Colonic mucosa (tissue), 4 donors: ENCODE measurements around the gene SIGLEC5. TPM values are rescaled to one million over a fixed set of nuclear protein-coding genes. Genes with fewer than 3 reads are reported as not detected.
"Not testable (repeated sequence)": the region's sequence is repeated elsewhere in the genome, so short reads cannot be mapped to it uniquely, and the experiment has no call there.

Source experiments
- DNase-seq: peaks from one replicate; pipeline ENCODE4 v3.0.0-alpha.2; 2020
- H3K27ac ChIP-seq: fragments of 200-600 bp; one replicate; pipeline ENCODE4 v1.8.0; 2021
- H3K27me3 ChIP-seq: fragments of 200-600 bp; one replicate; pipeline ENCODE4 v1.8.0; 2021
- H3K36me3 ChIP-seq: fragments of 200-600 bp; one replicate; pipeline ENCODE4 v1.8.0; 2021
- H3K4me1 ChIP-seq: fragments of 200-600 bp; one replicate; pipeline ENCODE4 v1.8.0; 2021; ENCODE audit warnings: mild to moderate bottlenecking
- H3K4me3 ChIP-seq: fragments of 200-600 bp; one replicate; pipeline ENCODE4 v1.8.0; 2021
- H3K9ac ChIP-seq, 2 donors: one replicate each; pipeline ENCODE4 v1.7.0; 2013; ENCODE audit warnings: control low read depth in 2 of 2, low read depth in 2 of 2, low read length in 2 of 2
- H3K9me3 ChIP-seq: fragments of 200-600 bp; one replicate; pipeline ENCODE4 v1.8.0; 2021
- intact Hi-C: fragments of 100-400 bp; cut with DNase I; formaldehyde crosslinking; loops from one replicate; pipeline ENCODE4 v1.14.1; 2022
- total RNA-seq, 2 donors: library from RNA; stranded (reverse); fragmentation: NEBNext Ultra II Directional in 1 of 2; extraction: Animal tissue kit (Norgen Biotek cat#: 25700) in 1 of 2; gene quantifications; one replicate each; pipeline ENCODE4 v1.2.1, GENCODE V29; 2021
- TF ChIP-seq, protein P1 (sequence below): fragments of 200-600 bp; IDR thresholded peaks from one replicate; pipeline ENCODE4 v1.8.0; 2022; ENCODE audit warnings: antibody characterized with exemption, mild to moderate bottlenecking
- donor health status: healthy.
- donor health status: DM: no; HTN: no; CAD: no.
- donor health status: DM: no; HTN: no; CAD: no.

The SIGLEC5 gene, protein sequence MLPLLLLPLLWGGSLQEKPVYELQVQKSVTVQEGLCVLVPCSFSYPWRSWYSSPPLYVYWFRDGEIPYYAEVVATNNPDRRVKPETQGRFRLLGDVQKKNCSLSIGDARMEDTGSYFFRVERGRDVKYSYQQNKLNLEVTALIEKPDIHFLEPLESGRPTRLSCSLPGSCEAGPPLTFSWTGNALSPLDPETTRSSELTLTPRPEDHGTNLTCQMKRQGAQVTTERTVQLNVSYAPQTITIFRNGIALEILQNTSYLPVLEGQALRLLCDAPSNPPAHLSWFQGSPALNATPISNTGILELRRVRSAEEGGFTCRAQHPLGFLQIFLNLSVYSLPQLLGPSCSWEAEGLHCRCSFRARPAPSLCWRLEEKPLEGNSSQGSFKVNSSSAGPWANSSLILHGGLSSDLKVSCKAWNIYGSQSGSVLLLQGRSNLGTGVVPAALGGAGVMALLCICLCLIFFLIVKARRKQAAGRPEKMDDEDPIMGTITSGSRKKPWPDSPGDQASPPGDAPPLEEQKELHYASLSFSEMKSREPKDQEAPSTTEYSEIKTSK
- not detected for total RNA-seq

DNA sequence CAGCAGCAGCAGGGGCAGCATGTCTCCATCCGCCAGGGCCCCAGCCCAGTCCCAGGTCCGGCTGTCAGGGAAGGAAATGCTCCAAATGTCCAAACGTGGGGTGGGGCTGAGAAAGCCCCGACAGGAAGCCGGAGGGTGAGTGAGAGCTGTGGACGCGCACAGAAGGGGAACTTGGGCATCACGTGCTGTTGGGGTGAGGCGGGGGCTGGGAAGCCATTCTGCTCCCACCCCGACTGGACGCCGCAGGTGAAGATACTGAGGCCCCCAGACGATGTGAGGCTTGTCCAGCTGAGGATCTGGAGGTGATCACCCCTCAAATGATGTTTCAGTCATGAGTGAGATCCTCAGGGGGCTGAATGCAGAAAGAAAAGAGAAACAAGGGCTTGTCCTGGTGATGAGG is at the start of gene SIGLEC5:
SIGLEC5 (minus strand) TSS at position 87 of the 400 bp plus-strand sequence; CDS start at position 21, 66 bp downstream.
- H3K4me3 ChIP-seq, intact Hi-C loops, H3K27ac ChIP-seq, H3K4me1 ChIP-seq, H3K9ac ChIP-seq, H3K9me3 ChIP-seq, H3K27me3 ChIP-seq, H3K36me3 ChIP-seq: not testable (repeated sequence)
- DNase-seq: peak; percentile 27

DNA sequence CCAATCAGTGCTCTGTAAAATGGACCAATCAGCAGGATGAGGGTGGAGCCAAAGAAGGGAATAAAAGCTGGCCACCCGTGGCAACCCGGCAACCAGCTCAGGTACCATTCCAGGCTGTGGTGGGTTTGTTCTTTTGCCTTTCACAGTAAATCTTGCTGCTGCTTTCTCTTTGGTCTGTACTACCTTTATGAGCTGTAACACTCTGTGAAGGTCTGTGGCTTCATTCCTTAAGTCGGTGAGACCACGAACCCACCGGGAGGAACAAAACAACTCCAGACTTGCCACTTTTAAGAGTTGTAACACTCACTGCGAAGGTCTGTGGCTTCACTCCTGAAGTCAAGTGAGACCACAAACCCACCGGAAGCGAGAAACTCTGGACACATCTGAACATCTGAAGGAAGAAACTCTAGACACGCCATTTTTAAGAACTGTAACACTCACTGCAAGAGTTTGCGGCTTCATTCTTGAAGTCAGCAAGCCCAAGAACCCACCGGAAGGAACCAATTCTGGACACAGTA is 46.4 kb upstream of the SIGLEC5 start:
- Histone ChIP-seq H3K27me3 (no peaks in the 10 kb centered on the region), H3K36me3 (no peaks in the 10 kb centered on the region), H3K27ac (no peak overlapping the region), H3K9ac (no peak overlapping the region), H3K9me3 (no peaks in the 10 kb centered on the region), H3K4me1 (no peaks in the 10 kb centered on the region), H3K4me3 (no peak overlapping the region)
- DNase-seq: no peak
- intact Hi-C loops: no loop called here
- TF ChIP-seq, protein P1, sequence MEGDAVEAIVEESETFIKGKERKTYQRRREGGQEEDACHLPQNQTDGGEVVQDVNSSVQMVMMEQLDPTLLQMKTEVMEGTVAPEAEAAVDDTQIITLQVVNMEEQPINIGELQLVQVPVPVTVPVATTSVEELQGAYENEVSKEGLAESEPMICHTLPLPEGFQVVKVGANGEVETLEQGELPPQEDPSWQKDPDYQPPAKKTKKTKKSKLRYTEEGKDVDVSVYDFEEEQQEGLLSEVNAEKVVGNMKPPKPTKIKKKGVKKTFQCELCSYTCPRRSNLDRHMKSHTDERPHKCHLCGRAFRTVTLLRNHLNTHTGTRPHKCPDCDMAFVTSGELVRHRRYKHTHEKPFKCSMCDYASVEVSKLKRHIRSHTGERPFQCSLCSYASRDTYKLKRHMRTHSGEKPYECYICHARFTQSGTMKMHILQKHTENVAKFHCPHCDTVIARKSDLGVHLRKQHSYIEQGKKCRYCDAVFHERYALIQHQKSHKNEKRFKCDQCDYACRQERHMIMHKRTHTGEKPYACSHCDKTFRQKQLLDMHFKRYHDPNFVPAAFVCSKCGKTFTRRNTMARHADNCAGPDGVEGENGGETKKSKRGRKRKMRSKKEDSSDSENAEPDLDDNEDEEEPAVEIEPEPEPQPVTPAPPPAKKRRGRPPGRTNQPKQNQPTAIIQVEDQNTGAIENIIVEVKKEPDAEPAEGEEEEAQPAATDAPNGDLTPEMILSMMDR: no peak

DNA sequence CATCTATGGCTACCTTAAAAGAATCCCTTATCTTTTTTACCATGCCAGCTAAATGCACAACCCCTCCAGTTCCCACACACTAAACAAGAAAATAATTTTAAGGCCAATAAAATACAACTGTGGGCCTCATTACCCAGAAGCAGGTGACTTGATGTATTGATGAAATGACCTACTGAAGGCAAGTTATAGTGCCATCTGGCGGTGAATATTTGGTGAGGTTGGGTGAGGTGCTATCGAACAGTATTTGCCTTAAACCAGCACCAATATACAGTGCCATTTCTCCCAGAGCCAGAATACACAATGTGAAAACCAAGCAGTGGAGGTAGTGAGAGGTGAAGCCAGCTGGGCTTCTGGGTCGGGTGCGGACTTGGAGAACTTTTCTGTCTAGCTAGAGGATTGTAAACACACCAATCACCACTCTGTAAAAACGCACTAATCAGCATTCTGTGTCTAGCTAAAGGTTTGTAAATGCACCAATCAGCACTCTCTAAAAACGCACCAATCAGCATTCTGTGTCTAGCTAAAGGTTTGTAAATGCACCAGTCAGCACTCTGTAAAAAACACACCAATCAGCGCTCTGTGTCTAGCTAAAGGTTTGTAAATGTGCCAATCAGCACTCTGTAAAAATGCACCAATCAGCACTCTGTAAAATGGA is 45.8 kb upstream of the SIGLEC5 start:
- H3K4me1 ChIP-seq, DNase-seq, H3K36me3 ChIP-seq, H3K9ac ChIP-seq, H3K27me3 ChIP-seq, intact Hi-C loops, H3K4me3 ChIP-seq, H3K27ac ChIP-seq, H3K9me3 ChIP-seq: not testable (repeated sequence)
- TF ChIP-seq, protein P1: peak; percentile 41

DNA sequence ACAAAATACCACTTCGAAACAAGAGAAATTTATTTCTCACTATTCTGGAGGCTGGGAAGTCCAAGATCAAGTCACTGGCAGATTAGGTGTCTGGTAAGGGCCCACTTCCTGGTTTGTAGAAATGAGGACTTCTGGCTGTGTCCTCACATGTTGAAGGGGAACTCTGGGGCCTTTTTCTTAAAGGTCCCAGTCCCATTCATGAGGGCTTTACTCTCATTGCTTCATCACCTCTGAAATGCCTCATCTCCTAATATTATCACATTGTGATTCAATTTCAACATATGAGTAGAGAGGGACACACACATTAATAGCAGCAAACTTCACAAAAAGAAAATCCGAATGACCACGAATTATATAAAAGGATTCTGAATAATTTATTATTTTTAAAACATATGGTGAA is 38.0 kb upstream of the SIGLEC5 start:
- Histone ChIP-seq H3K4me3 (no peak overlapping the region), H3K9ac (no peak overlapping the region), H3K9me3 (no peaks in the 10 kb centered on the region), H3K27me3 (no peaks in the 10 kb centered on the region), H3K36me3 (no peaks in the 10 kb centered on the region), H3K27ac (no peak overlapping the region), H3K4me1 (no peaks in the 10 kb centered on the region)
- DNase-seq: no peak
- TF ChIP-seq, protein P1: no peak
- intact Hi-C loops: no loop called here

DNA sequence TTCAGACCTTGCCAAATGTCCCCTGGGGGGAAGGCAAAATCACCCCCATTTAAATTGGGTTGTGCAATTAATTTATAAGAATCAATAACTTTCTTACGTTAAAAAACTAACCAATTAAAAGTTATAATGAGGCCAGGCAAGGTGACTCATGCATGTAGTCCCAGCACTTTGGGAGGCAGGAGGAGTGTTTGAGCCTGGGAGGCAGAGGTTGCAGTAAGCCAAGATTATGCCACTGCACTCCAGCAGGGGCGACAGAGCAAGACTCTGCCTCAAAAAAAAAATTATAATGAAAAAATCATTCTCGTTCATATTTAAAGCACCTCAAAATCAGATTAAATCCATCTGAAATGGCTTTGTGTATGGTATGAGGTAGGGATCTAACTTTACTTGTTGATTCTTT is 34.8 kb upstream of the SIGLEC5 start:
- TF ChIP-seq, protein P1: no peak
- H3K4me3 ChIP-seq: no peak overlapping the region
- H3K9ac ChIP-seq: no peak overlapping the region
- no peaks in the 10 kb centered on the region for H3K9me3 ChIP-seq
- H3K27ac ChIP-seq: no peak overlapping the region
- no peak for DNase-seq
- no peaks in the 10 kb centered on the region for H3K36me3 ChIP-seq
- H3K27me3 ChIP-seq: no peaks in the 10 kb centered on the region
- intact Hi-C loops: no loop called here
- H3K4me1 ChIP-seq: no peaks in the 10 kb centered on the region
